Measurements from ENCODE around the gene PIEZO1.

PIEZO1 gene

DNA sequence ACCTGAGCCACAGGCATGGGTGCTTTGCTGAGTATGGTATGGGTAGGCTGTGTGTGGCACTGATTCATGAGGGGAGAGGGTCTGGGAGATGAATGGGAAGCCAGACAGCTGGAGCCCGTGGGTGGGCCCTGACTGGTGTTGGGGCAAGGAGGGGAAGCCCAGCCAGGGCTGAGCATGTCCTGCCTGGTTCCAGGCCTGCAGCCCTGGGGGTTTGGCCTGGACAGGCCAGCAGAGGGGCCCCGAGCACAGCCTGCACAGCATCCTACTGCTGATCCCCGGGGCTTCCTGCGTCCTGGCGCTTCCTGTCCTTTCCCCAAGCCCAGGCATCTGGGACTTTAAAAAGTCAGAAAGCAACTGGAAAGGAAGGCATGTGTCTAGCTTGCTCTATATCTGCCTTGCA lies 117.6 kb downstream of the PIEZO1 start:
- H3K4me1 Mint-ChIP-seq, result peaks cover 15% of the 10 kb centered on the region

DNA sequence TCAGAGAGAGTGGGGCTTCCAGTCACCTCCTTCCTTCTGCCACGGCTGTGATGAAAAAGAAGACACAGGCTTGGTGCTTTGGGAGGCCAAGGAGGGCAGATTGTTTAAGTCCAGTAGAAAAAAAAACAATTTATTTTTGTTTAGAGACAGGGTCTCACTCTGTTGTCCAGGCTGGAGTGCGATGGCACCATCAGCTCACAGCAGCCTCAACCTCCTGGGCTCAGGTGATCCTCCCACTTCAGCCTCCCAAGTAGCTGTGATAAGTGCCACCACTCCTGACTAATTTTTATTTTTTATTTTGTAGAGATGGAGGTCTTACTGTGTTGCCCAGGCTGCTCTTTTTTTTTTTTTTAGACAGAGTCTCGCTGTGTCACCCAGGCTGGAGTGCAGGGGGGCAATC lies 119.5 kb downstream of the PIEZO1 start:
- Mint-ChIP-seq H3K27ac (no peak overlapping the region), H3K36me3 (ENCODE audit: low read depth) (peaks cover 4% of the 10 kb centered on the region), H3K9me3 (no peaks in the 10 kb centered on the region), H3K27me3 (ENCODE audit: low read depth) (peaks cover 4% of the 10 kb centered on the region), H3K4me3 (peak overlapping the region; percentile 75 to 94 (median 89)), H3K4me1 (peaks cover 25% of the 10 kb centered on the region)
- TF ChIP-seq, protein P1, sequence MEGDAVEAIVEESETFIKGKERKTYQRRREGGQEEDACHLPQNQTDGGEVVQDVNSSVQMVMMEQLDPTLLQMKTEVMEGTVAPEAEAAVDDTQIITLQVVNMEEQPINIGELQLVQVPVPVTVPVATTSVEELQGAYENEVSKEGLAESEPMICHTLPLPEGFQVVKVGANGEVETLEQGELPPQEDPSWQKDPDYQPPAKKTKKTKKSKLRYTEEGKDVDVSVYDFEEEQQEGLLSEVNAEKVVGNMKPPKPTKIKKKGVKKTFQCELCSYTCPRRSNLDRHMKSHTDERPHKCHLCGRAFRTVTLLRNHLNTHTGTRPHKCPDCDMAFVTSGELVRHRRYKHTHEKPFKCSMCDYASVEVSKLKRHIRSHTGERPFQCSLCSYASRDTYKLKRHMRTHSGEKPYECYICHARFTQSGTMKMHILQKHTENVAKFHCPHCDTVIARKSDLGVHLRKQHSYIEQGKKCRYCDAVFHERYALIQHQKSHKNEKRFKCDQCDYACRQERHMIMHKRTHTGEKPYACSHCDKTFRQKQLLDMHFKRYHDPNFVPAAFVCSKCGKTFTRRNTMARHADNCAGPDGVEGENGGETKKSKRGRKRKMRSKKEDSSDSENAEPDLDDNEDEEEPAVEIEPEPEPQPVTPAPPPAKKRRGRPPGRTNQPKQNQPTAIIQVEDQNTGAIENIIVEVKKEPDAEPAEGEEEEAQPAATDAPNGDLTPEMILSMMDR (IDR thresholded peaks at IDR 0.05; ENCODE audit: unreplicated experiment in 3 of 3), result no peak

More for the DNA sequence above, 117.6 kb downstream of the PIEZO1 start:
- Mint-ChIP-seq H3K9me3 (no peaks in the 10 kb centered on the region), H3K27me3 (ENCODE audit: low read depth) (peaks cover 4% of the 10 kb centered on the region), H3K36me3 (ENCODE audit: low read depth) (peaks cover 4% of the 10 kb centered on the region), H3K27ac (no peak overlapping the region), H3K4me3 (peak overlapping the region in 1 of 3 experiments; percentile 16)
- TF ChIP-seq, protein P1 (IDR thresholded peaks at IDR 0.05; ENCODE audit: unreplicated experiment in 3 of 3), result no peak

All from nephron (organoid).